PFSK-1 (cell line): ENCODE measurements around the gene IKZF1.

ENCODE experiments used
- FOXP2 ChIP-seq: optimal IDR thresholded peaks from 2 replicates; pipeline ENCODE3; 2011; ENCODE audit warnings: borderline replicate concordance, control low read depth, inconsistent platforms; ENCODE audit not compliant: insufficient read depth; ENCODE audit errors: extremely low read length, extremely low read depth
- POLR2AphosphoS5 ChIP-seq: IDR thresholded peaks from 2 replicates; pipeline ENCODE4 v1.6.1; 2012; ENCODE audit warnings: low read depth, mild to moderate bottlenecking, control low read depth, low read length, moderate library complexity
- SIN3A ChIP-seq: IDR thresholded peaks from 2 replicates; pipeline ENCODE4 v1.6.1; 2012; ENCODE audit warnings: mild to moderate bottlenecking, low read length, moderate library complexity, borderline replicate concordance; ENCODE audit not compliant: insufficient read depth
- TAF1 ChIP-seq: IDR thresholded peaks from 2 replicates; pipeline ENCODE4 v1.6.1; 2012; ENCODE audit warnings: low read length, control low read depth, borderline replicate concordance; ENCODE audit not compliant: insufficient read depth
- TF ChIP-seq, protein P1 (sequence below), 2 experiments: IDR thresholded peaks; 2 replicates each; pipeline versions ENCODE4 v1.6.1 to v1.8.0; 2011 to 2012; ENCODE audit warnings: low read depth in 2 of 2, low read length in 2 of 2, control low read depth in 1 of 2, inconsistent platforms in 1 of 2, mild to moderate bottlenecking in 1 of 2, moderate library complexity in 1 of 2; ENCODE audit not compliant: insufficient read depth in 1 of 2

Gene IKZF1

DNA sequence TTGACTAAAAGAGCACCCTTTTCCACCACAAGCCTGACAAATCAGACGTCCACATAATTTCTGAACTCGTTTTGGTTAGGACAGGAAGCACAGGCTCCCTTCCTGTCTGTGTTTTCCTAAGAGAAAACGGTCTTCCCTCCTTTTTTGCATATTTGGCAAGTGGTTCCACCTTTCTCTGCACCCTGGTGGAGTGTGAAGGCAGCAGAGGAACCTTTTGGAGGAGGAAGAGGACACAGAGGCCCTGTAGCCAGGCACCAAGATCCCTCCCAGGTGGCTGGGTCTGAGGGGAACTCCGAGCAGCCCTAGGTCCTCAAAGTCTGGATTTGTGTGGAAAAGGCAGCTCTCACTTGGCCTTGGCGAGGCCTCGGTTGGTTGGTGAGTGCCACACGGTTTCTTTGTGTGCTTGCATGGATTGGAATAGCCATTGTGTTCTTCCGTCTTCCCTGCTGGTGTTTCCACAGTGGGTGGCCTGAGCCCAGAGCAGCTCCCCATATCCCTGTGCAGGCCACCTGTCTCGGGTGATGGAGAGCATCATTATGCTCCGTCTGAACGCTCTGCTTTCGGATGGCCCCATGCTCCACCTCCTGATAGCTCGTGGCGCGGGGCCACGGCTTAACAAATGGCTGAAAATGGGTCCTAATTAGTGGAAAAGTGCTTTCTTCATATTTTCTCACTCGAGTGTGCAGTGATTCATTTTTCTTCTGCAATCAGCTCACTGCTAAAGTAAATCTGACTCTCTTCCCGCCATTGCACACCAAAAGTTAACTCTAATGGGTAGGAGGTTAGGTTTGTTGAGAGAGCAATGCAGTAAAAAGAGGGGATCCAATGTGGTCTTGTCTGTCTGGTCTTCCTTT is 4.2 kb downstream of the IKZF1 start:
- TF ChIP-seq, protein P1, sequence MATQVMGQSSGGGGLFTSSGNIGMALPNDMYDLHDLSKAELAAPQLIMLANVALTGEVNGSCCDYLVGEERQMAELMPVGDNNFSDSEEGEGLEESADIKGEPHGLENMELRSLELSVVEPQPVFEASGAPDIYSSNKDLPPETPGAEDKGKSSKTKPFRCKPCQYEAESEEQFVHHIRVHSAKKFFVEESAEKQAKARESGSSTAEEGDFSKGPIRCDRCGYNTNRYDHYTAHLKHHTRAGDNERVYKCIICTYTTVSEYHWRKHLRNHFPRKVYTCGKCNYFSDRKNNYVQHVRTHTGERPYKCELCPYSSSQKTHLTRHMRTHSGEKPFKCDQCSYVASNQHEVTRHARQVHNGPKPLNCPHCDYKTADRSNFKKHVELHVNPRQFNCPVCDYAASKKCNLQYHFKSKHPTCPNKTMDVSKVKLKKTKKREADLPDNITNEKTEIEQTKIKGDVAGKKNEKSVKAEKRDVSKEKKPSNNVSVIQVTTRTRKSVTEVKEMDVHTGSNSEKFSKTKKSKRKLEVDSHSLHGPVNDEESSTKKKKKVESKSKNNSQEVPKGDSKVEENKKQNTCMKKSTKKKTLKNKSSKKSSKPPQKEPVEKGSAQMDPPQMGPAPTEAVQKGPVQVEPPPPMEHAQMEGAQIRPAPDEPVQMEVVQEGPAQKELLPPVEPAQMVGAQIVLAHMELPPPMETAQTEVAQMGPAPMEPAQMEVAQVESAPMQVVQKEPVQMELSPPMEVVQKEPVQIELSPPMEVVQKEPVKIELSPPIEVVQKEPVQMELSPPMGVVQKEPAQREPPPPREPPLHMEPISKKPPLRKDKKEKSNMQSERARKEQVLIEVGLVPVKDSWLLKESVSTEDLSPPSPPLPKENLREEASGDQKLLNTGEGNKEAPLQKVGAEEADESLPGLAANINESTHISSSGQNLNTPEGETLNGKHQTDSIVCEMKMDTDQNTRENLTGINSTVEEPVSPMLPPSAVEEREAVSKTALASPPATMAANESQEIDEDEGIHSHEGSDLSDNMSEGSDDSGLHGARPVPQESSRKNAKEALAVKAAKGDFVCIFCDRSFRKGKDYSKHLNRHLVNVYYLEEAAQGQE (IDR thresholded peaks at IDR 0.05; ENCODE audit: insufficient read depth in 1 of 2, low read depth in 2 of 2, low read length in 2 of 2), result no peak
- TF ChIP-seq FOXP2 (no peak), SIN3A (no peak), POLR2AphosphoS5 (no peak), TAF1 (no peak)

GRCh38 chr7:50309721-50310120 is 5.2 kb downstream of the IKZF1 start:
- TF ChIP-seq POLR2AphosphoS5 (no peak), FOXP2 (no peak), SIN3A (no peak), TAF1 (no peak)
- TF ChIP-seq, protein P1 (IDR thresholded peaks at IDR 0.05; ENCODE audit: insufficient read depth in 1 of 2, low read depth in 2 of 2, low read length in 2 of 2), result no peak

- TF ChIP-seq TAF1 (no peak), POLR2AphosphoS5 (no peak), FOXP2 (no peak), SIN3A (no peak)
These were observed 5.8 kb downstream of the IKZF1 start for GRCh38 chr7:50310361-50310760.

DNA sequence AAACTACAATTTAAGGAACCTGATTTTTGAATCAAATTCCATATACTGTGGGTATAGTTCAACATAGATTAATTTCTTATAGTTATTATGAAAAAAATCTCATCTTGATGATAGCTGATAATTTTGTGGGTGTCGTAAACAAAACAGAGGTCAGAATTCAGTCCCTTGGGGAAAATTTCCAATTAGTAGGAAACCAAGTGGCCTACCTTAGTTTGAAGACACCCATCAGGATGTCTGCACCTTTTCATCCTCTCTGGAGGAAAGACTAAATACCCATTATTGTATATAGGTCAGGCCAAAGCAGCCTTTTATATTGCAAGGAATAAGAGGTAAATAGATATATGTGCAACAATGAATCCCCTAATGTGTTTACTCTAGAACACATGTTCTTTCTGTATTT is 6.4 kb downstream of the IKZF1 start:
- TF ChIP-seq SIN3A, result no peak
- TF ChIP-seq, protein P1 (IDR thresholded peaks at IDR 0.05; ENCODE audit: insufficient read depth in 1 of 2, low read depth in 2 of 2, low read length in 2 of 2), result no peak
- no peak for TF ChIP-seq POLR2AphosphoS5
- no peak for TF ChIP-seq TAF1
- TF ChIP-seq FOXP2, result no peak

GRCh38 chr7:50312250-50313162 is 8.0 kb downstream of the IKZF1 start:
- TF ChIP-seq, protein P1 (IDR thresholded peaks at IDR 0.05; ENCODE audit: insufficient read depth in 1 of 2, low read depth in 2 of 2, low read length in 2 of 2), result no peak
- no peak for TF ChIP-seq TAF1
- no peak for TF ChIP-seq SIN3A
- TF ChIP-seq FOXP2, result no peak
- TF ChIP-seq POLR2AphosphoS5, result no peak
